Measurements from ENCODE around the gene NLRC4.

The NLRC4 gene

DNA sequence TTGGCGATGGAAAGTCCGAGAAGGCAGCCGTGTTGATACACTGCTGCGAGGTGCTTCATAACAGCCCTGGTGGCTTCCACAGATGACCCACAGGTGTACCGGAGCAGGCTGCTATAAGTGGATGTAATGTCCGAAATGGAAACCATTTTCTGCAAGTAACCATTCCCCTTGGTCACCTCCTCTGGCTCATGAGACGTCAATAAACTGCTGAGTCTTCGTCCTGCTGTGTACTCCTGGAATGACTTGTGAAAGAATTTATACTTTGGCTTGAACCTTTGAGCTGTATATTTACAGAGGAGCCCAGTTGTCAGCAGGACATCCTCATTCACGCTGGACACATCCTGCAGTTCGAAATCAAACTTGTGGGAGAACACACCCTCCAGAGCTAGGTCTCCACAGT lies 14.4 kb downstream of the NLRC4 start:
- no peaks in the 10 kb centered on the region for H3K27me3 ChIP-seq (replicated peaks; ENCODE audit: control insufficient read depth, insufficient read depth, low read length)
- H3K36me3 ChIP-seq (ENCODE audit: control insufficient read depth, insufficient read depth, low read length) = no peaks in the 10 kb centered on the region
- no peak overlapping the region for H3K4me3 ChIP-seq (replicated peaks; ENCODE audit: low read depth, low read length)
- no peak for DNase-seq (ENCODE audit: extremely low read depth, insufficient read length)
- TF ChIP-seq, protein P1, sequence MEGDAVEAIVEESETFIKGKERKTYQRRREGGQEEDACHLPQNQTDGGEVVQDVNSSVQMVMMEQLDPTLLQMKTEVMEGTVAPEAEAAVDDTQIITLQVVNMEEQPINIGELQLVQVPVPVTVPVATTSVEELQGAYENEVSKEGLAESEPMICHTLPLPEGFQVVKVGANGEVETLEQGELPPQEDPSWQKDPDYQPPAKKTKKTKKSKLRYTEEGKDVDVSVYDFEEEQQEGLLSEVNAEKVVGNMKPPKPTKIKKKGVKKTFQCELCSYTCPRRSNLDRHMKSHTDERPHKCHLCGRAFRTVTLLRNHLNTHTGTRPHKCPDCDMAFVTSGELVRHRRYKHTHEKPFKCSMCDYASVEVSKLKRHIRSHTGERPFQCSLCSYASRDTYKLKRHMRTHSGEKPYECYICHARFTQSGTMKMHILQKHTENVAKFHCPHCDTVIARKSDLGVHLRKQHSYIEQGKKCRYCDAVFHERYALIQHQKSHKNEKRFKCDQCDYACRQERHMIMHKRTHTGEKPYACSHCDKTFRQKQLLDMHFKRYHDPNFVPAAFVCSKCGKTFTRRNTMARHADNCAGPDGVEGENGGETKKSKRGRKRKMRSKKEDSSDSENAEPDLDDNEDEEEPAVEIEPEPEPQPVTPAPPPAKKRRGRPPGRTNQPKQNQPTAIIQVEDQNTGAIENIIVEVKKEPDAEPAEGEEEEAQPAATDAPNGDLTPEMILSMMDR (IDR thresholded peaks at IDR 0.05; ENCODE audit: insufficient read depth, low read length, poor library complexity, severe bottlenecking) = no peak

DNA sequence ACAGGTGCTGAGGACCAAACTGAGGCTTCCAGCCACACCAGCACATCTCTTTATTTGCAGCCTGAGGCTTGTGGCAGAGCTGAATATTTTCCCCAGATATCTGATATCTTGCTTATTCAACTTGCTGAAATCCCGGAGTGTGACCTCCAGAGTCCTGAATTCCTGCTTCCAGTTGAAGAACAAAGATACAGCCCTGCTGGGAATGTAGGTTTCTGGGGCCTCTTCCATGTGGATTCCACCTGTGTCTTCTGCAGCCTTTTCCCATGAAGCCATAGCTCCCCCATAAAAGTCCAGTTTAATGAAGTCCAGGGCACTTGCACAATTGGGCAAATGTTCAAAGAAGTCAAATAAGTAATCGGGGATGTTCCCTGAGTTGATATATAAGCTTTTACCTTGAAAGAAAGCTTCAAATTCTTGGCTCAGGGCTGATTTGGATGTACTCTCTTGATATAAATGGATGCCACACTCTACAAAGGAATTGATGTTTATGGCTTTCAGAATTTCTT lies 14.9 kb downstream of the NLRC4 start:
- TF ChIP-seq, protein P1 (IDR thresholded peaks at IDR 0.05; ENCODE audit: insufficient read depth, low read length, poor library complexity, severe bottlenecking) = no peak
- Histone ChIP-seq H3K4me3 (replicated peaks; ENCODE audit: low read depth, low read length) (no peak overlapping the region), H3K36me3 (ENCODE audit: control insufficient read depth, insufficient read depth, low read length) (no peaks in the 10 kb centered on the region), H3K27me3 (replicated peaks; ENCODE audit: control insufficient read depth, insufficient read depth, low read length) (no peaks in the 10 kb centered on the region)
- DNase-seq (ENCODE audit: extremely low read depth, insufficient read length) = no peak

DNA sequence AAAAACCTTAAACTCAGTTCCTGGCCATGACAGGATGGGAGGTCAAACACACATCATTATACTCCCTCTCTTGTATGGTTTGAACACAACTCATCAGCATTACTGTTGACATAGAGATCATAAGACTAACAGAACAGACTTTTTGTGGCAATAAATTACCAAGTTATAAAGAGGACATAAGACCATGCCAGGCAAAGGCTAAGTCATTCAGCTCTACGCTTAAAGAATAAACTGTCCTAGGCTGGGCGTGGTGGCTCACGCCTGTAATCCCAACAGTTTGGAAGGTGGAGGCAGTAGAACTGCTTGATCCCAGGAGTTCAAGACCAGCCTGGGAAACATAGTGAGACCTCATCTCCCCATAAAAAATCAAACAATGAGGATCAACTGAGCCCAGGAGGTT lies 16.4 kb downstream of the NLRC4 start:
- TF ChIP-seq, protein P1 (IDR thresholded peaks at IDR 0.05; ENCODE audit: insufficient read depth, low read length, poor library complexity, severe bottlenecking) = no peak
- DNase-seq (ENCODE audit: extremely low read depth, insufficient read length) = no peak
- no peaks in the 10 kb centered on the region for H3K27me3 ChIP-seq (replicated peaks; ENCODE audit: control insufficient read depth, insufficient read depth, low read length)
- no peak overlapping the region for H3K4me3 ChIP-seq (replicated peaks; ENCODE audit: low read depth, low read length)
- H3K36me3 ChIP-seq (ENCODE audit: control insufficient read depth, insufficient read depth, low read length) = no peaks in the 10 kb centered on the region

DNA sequence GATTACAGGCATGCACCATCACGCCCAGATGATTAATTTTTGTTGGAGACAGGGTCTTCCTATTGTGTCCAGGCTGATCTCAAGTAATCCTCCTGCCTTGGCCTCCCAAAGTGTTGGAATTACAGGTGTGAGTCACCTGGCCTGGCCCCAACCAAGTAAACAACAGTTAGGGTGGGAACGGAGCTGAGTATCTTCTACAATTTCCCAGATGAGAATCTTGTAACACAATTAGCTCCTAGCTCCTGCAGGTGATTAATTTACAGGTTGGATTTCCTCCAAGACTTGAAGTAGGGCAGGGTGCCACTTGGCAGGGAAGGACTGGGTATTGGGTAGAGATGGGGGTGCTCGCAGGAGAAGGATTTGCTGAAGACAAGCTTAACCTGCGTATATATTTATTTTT lies 17.8 kb downstream of the NLRC4 start:
- no peak overlapping the region for H3K4me3 ChIP-seq (replicated peaks; ENCODE audit: low read depth, low read length)
- no peaks in the 10 kb centered on the region for H3K27me3 ChIP-seq (replicated peaks; ENCODE audit: control insufficient read depth, insufficient read depth, low read length)
- no peaks in the 10 kb centered on the region for H3K36me3 ChIP-seq (ENCODE audit: control insufficient read depth, insufficient read depth, low read length)
- TF ChIP-seq, protein P1 (IDR thresholded peaks at IDR 0.05; ENCODE audit: insufficient read depth, low read length, poor library complexity, severe bottlenecking) = no peak
- no peak for DNase-seq (ENCODE audit: extremely low read depth, insufficient read length)

DNA sequence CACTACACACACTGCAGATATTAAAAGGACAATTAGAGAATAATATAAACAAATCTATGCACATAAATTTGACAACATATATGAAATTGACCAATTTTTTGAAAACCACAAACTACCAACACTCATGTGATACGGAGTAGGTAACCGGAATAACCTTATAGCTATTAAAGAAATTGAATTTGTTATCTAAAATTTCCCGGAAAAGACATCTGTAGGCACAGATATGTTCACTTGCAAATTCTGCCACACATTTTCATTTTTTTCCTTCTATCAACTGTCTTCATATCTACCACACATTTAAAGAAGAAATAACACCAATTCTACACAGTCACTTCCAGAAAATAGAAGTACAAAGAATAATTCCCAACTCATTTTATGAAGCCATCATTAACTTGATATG lies 22.4 kb downstream of the NLRC4 start:
- DNase-seq (ENCODE audit: extremely low read depth, insufficient read length) = no peak
- Histone ChIP-seq H3K36me3 (ENCODE audit: control insufficient read depth, insufficient read depth, low read length) (no peaks in the 10 kb centered on the region), H3K27me3 (replicated peaks; ENCODE audit: control insufficient read depth, insufficient read depth, low read length) (no peaks in the 10 kb centered on the region), H3K4me3 (replicated peaks; ENCODE audit: low read depth, low read length) (no peak overlapping the region)
- TF ChIP-seq, protein P1 (IDR thresholded peaks at IDR 0.05; ENCODE audit: insufficient read depth, low read length, poor library complexity, severe bottlenecking) = no peak

DNA sequence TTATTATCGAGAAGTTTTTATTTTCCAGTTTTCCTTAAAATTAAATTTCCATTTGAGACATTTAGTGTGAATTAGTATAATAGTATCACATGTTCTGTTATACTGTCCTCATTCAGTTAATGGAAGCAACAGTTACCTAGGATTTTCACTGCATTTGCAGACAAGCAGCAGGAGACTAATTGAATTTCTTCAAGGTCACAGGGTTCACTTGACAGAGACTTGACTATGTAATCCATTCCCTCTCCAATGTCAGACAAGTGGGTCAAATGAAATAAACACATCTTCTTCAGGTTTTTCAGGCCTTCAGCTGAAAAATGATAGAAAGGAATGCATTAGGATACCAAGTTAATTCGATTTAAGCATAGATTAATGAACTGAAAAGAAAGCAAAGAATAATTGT lies 26.7 kb downstream of the NLRC4 start:
- H3K27me3 ChIP-seq (replicated peaks; ENCODE audit: control insufficient read depth, insufficient read depth, low read length) = no peaks in the 10 kb centered on the region
- TF ChIP-seq, protein P1 (IDR thresholded peaks at IDR 0.05; ENCODE audit: insufficient read depth, low read length, poor library complexity, severe bottlenecking) = no peak
- no peak overlapping the region for H3K4me3 ChIP-seq (replicated peaks; ENCODE audit: low read depth, low read length)
- DNase-seq (ENCODE audit: extremely low read depth, insufficient read length) = no peak
- H3K36me3 ChIP-seq (ENCODE audit: control insufficient read depth, insufficient read depth, low read length) = no peaks in the 10 kb centered on the region

Measured in GM06990 (cell line).